GM23248 (cell line): Measurements from ENCODE around the gene AKAP6. TPM values are rescaled to one million over a fixed set of nuclear protein-coding genes. Genes with fewer than 3 reads are reported as not detected.

ENCODE experiments used
- DNase-seq: peaks from one replicate; pipeline ENCODE4 v3.0.0-alpha.2; 2015
- H2AFZ ChIP-seq: fragments of 200-600 bp; sonication (generic); 2 replicates; pipeline ENCODE4 v1.6.1; 2016; ENCODE audit warnings: antibody characterized with exemption
- H3F3A ChIP-seq: fragments of 200-600 bp; sonication (generic); 2 replicates; pipeline ENCODE4 v1.6.1; 2016; ENCODE audit warnings: mild to moderate bottlenecking, antibody characterized with exemption, mixed run types; ENCODE audit not compliant: insufficient read depth
- H3K27ac ChIP-seq: fragments of 200-600 bp; sonication (generic); 2 replicates; pipeline ENCODE4 v1.5.1; 2016; ENCODE audit warnings: mild to moderate bottlenecking
- H3K27me3 ChIP-seq: fragments of 200-600 bp; sonication (generic); replicated peaks from 2 replicates; pipeline ENCODE4 v1.6.1; 2016; ENCODE audit warnings: mild to moderate bottlenecking; ENCODE audit not compliant: insufficient read depth
- H3K36me3 ChIP-seq: fragments of 200-600 bp; sonication (generic); 2 replicates; pipeline ENCODE4 v1.6.1; 2016; ENCODE audit warnings: low read depth, mild to moderate bottlenecking
- H3K4me1 ChIP-seq: fragments of 200-600 bp; sonication (generic); 2 replicates; pipeline ENCODE4 v1.6.1; 2016; ENCODE audit warnings: mild to moderate bottlenecking; ENCODE audit not compliant: insufficient read depth
- H3K4me2 ChIP-seq: fragments of 200-600 bp; sonication (generic); one replicate; pipeline ENCODE4 v1.6.1; 2016; ENCODE audit warnings: mild to moderate bottlenecking; ENCODE audit not compliant: unreplicated experiment
- H3K4me3 ChIP-seq: fragments of 200-600 bp; sonication (generic); 2 replicates; pipeline ENCODE4 v1.5.1; 2016; ENCODE audit warnings: mild to moderate bottlenecking
- H3K79me2 ChIP-seq: fragments of 200-600 bp; sonication (generic); 2 replicates; pipeline ENCODE4 v1.6.1; 2016; ENCODE audit warnings: mild to moderate bottlenecking; ENCODE audit not compliant: insufficient read depth
- H3K9ac ChIP-seq: fragments of 200-600 bp; sonication (generic); 2 replicates; pipeline ENCODE4 v1.6.1; 2016; ENCODE audit warnings: mild to moderate bottlenecking
- H3K9me2 ChIP-seq: fragments of 200-600 bp; sonication (generic); 2 replicates; pipeline ENCODE4 v1.6.1; 2016; ENCODE audit warnings: mixed run types, mild to moderate bottlenecking, moderate library complexity; ENCODE audit not compliant: insufficient read depth
- H3K9me3 ChIP-seq: fragments of 200-600 bp; sonication (generic); one replicate; pipeline ENCODE4 v1.6.1; 2017; ENCODE audit warnings: low read depth
- H4K20me1 ChIP-seq: fragments of 200-600 bp; sonication (generic); 2 replicates; pipeline ENCODE4 v1.6.0; 2016; ENCODE audit not compliant: insufficient read depth
- EZH2 ChIP-seq: fragments of 200-600 bp; sonication (generic); IDR thresholded peaks from 2 replicates; pipeline ENCODE4 v1.6.1; 2018; ENCODE audit warnings: antibody characterized with exemption, mild to moderate bottlenecking; ENCODE audit not compliant: insufficient read depth, poor library complexity, severe bottlenecking
- EZH2phosphoT487 ChIP-seq: fragments of 200-600 bp; sonication (generic); IDR thresholded peaks from 2 replicates; pipeline ENCODE4 v1.6.1; 2018; ENCODE audit warnings: antibody characterized with exemption, moderate library complexity, mild to moderate bottlenecking, low read depth; ENCODE audit not compliant: insufficient read depth
- WGBS, 2 experiments: methylation state at CpG; one replicate each; pipeline ENCODE4 v1.1.6; 2015 to 2017; ENCODE audit warnings: low lambda C conversion rate in 2 of 2, low coverage in 1 of 2; ENCODE audit errors: missing lambda C conversion rate in 2 of 2; 5-methylcytosine and 5-hydroxymethylcytosine counted together
- in situ Hi-C: fragments of 300-500 bp; cut with MboI; formaldehyde crosslinking; loops from 2 replicates; pipeline ENCODE4 v1.15.0; 2020
- polyA plus RNA-seq: library from polyadenylated mRNA; unstranded; fragments of >200 nt; fragmentation: Nextera tagmentation; extraction: Ambion mirVana; gene quantifications from 2 replicates; pipeline ENCODE4 v1.2.1, GENCODE V29; 2016
- total RNA-seq: library from RNA; depleted of rRNA; stranded (reverse); fragments of >200 nt; shearing (Covaris generic); gene quantifications from 2 replicates; pipeline ENCODE4 v1.2.3, GENCODE V29; 2014

The AKAP6 gene
- total and polyA plus RNA-seq, 2 experiments from 2014 or later, result 4.8 to 19.1 TPM

DNA sequence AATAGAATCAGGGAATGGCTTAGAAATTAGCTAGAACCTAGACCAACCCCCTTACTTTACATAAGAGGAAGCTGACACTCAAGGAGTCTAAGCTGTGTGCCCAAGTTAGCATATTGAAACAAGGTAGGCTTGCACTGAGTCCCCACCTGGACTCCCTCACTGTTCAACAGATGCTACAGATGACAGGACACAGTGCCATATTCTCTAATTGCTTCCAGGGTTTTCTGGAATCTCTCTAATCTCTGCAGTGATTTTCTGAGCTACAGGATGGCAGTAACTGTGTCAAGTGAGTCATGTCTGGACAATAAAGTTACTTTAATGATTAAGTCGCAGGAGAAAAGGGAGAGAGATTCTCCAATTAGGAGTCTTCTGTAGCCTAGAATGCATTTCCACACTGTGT is 35.8 kb downstream of the AKAP6 start:
- Histone ChIP-seq H4K20me1 (no peaks in the 10 kb centered on the region), H3K9ac (no peak overlapping the region), H3K4me3 (no peak overlapping the region), H3F3A (peaks cover 21% of the 10 kb centered on the region), H3K4me2 (no peak overlapping the region), H3K27ac (no peak overlapping the region), H3K79me2 (no peaks in the 10 kb centered on the region), H2AFZ (no peak overlapping the region), H3K36me3 (no peaks in the 10 kb centered on the region), H3K27me3 (no peaks in the 10 kb centered on the region), H3K9me2 (no peaks in the 10 kb centered on the region), H3K4me1 (peaks cover 43% of the 10 kb centered on the region), H3K9me3 (no peaks in the 10 kb centered on the region)
- 20 to 61% methylated on average over 1 of the region's 1 CpG for WGBS, 2 experiments
- no peak for TF ChIP-seq EZH2phosphoT487
- in situ Hi-C loops, result no loop called here
- DNase-seq, result peak; percentile 41

GRCh38 chr14:32366256-32366879 is 37.3 kb downstream of the AKAP6 start:
- H3K4me3 ChIP-seq, result no peak overlapping the region
- H3K9me2 ChIP-seq, result no peaks in the 10 kb centered on the region
- 0 out of 2 replicates have a peak overlapping the region, but pooled peaks have one; percentile 32 for H2AFZ ChIP-seq
- H3K79me2 ChIP-seq, result no peaks in the 10 kb centered on the region
- peak overlapping the region; percentile 3 for H3K4me2 ChIP-seq
- in situ Hi-C loops, result no loop called here
- no peaks in the 10 kb centered on the region for H3K27me3 ChIP-seq
- H4K20me1 ChIP-seq, result no peaks in the 10 kb centered on the region
- TF ChIP-seq EZH2 (no peak), EZH2phosphoT487 (no peak)
- DNase-seq, result peak; percentile 67
- H3F3A ChIP-seq, result peaks cover 33% of the 10 kb centered on the region
- no peaks in the 10 kb centered on the region for H3K36me3 ChIP-seq
- peaks cover 56% of the 10 kb centered on the region for H3K4me1 ChIP-seq
- 0 out of 2 replicates have a peak overlapping the region, but pooled peaks have one; percentile 32 for H3K27ac ChIP-seq
- H3K9me3 ChIP-seq, result no peaks in the 10 kb centered on the region
- H3K9ac ChIP-seq, result no peak overlapping the region

DNA sequence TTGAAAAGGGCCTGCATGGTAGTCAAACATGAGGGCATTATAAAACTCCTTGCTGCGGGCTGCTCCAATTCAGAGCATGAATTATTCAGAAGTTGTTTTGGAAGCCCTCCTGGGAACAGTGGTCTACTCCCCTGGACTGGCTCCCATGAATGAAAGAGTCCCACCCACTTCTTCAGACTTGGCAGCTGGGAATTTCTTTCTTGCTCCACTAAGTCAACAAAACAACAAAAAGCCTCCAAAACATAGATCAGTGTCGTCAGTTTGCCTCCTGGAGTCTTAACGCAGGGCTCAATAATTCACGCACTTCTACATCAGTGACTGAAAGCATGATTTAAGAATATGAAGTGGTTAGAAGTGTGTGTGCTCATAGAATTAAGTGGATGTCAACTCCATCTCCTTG is 37.9 kb downstream of the AKAP6 start:
- in situ Hi-C loops, result no loop called here

DNA sequence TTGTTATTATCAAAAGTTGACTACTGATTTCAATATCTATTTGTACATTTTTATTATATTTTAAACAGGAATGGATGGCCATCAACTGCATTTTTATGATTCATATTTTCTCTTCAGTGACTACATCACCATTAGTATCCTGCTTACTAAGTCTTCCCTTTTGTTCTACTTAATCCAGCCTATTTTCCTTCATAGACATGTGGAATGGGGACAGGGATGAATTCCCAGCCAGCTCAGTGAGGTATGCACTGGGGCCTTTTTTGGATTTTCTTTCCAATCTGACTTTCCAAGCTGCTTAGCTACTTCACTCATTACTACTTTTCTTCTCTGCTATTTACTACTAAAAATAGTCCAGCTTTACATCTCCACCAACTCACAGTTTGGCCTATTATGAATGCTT is 38.4 kb downstream of the AKAP6 start:
- no peak overlapping the region for H3K9ac ChIP-seq
- no peaks in the 10 kb centered on the region for H3K79me2 ChIP-seq
- in situ Hi-C loops, result no loop called here
- H4K20me1 ChIP-seq, result no peaks in the 10 kb centered on the region
- H3K4me3 ChIP-seq, result no peak overlapping the region
- H3K27ac ChIP-seq, result peak overlapping the region; percentile 32
- no peaks in the 10 kb centered on the region for H3K9me3 ChIP-seq
- H2AFZ ChIP-seq, result no peak overlapping the region
- peak; percentile 51 for DNase-seq
- peak overlapping the region; percentile 6 for H3K4me2 ChIP-seq
- H3K4me1 ChIP-seq, result peaks cover 66% of the 10 kb centered on the region
- H3K9me2 ChIP-seq, result no peaks in the 10 kb centered on the region
- H3K36me3 ChIP-seq, result no peaks in the 10 kb centered on the region
- H3K27me3 ChIP-seq, result no peaks in the 10 kb centered on the region
- H3F3A ChIP-seq, result peaks cover 43% of the 10 kb centered on the region
- TF ChIP-seq EZH2phosphoT487 (no peak), EZH2 (no peak)

More for the DNA sequence above, 37.9 kb downstream of the AKAP6 start:
- Histone ChIP-seq H3K27ac (peak overlapping the region; percentile 32), H4K20me1 (no peaks in the 10 kb centered on the region), H3K4me3 (no peak overlapping the region), H3F3A (peaks cover 39% of the 10 kb centered on the region), H3K79me2 (no peaks in the 10 kb centered on the region), H3K9me2 (no peaks in the 10 kb centered on the region), H3K9ac (no peak overlapping the region), H3K4me2 (peak overlapping the region; percentile 3), H2AFZ (peak overlapping the region; percentile 32; the same call in 1 of the 2 replicates), H3K9me3 (no peaks in the 10 kb centered on the region), H3K36me3 (no peaks in the 10 kb centered on the region), H3K27me3 (no peaks in the 10 kb centered on the region), H3K4me1 (peaks cover 62% of the 10 kb centered on the region)
- TF ChIP-seq EZH2, result no peak
- TF ChIP-seq EZH2phosphoT487, result no peak
- 37 to 42% methylated on average over 4 of the region's 4 CpGs for WGBS, 2 experiments
- DNase-seq, result peak; percentile 28

- Histone ChIP-seq H3K27me3 (no peaks in the 10 kb centered on the region), H3F3A (peaks cover 49% of the 10 kb centered on the region), H3K9me2 (no peaks in the 10 kb centered on the region), H3K4me1 (peaks cover 72% of the 10 kb centered on the region), H3K4me2 (peak overlapping the region; percentile 6), H3K9me3 (no peaks in the 10 kb centered on the region), H2AFZ (no peak overlapping the region), H3K27ac (peak overlapping the region; percentile 32), H3K4me3 (no peak overlapping the region), H3K9ac (no peak overlapping the region), H3K79me2 (no peaks in the 10 kb centered on the region), H3K36me3 (no peaks in the 10 kb centered on the region), H4K20me1 (no peaks in the 10 kb centered on the region)
- in situ Hi-C loops, result no loop called here
- TF ChIP-seq EZH2, result no peak
- no peak for TF ChIP-seq EZH2phosphoT487
- WGBS, 2 experiments, result 97 to 98% methylated on average over 3 of the region's 3 CpGs
- no peak for DNase-seq
These were observed 39.0 kb downstream of the AKAP6 start for GRCh38 chr14:32368107-32368506.
